MCF 10A (cell line): ENCODE measurements around the gene DNAJC16. TPM values are rescaled to one million over a fixed set of nuclear protein-coding genes. Genes with fewer than 3 reads are reported as not detected.
"Not testable (repeated sequence)": the region's sequence is repeated elsewhere in the genome, so short reads cannot be mapped to it uniquely, and the experiment has no call there.

ENCODE experiments used
- BruUV-seq: library from RNA; stranded (reverse); fragments of 400-500 nt; replicated peaks from 2 replicates; lab custom pipeline; 2021; lab: Mats Ljungman, UMichigan
- CTCF ChIA-PET: fragments of 300-600 bp; sonication (Branson Sonifier 250); formaldehyde crosslinking; extraction: SDS; loops from one replicate; lab custom pipeline; 2021; ENCODE audit warnings: antibody characterized with exemption, inconsistent platforms; lab: Yijun Ruan, JAX
- POLR2A ChIA-PET: fragments of 300-600, 350-650 bp; sonication (Branson Sonifier 250); formaldehyde crosslinking; extraction: SDS; loops from one replicate; lab custom pipeline; 2020; ENCODE audit warnings: antibody characterized with exemption, inconsistent platforms; lab: Yijun Ruan, JAX
- DNase-seq: peaks from one replicate; pipeline ENCODE4 v3.0.0-alpha.2; 2018; ENCODE audit not compliant: unreplicated experiment
- H3K27ac Mint-ChIP-seq: one replicate; pipeline ENCODE4 v1.8.0; 2022; ENCODE audit warnings: mild to moderate bottlenecking, low read depth, mixed read lengths; ENCODE audit not compliant: unreplicated experiment
- H3K27me3 Mint-ChIP-seq: one replicate; pipeline ENCODE4 v1.8.0; 2022; ENCODE audit warnings: mixed read lengths; ENCODE audit not compliant: insufficient read depth, unreplicated experiment
- H3K36me3 Mint-ChIP-seq: one replicate; pipeline ENCODE4 v1.8.0; 2022; ENCODE audit warnings: mild to moderate bottlenecking, moderate library complexity, mixed read lengths; ENCODE audit not compliant: insufficient read depth, unreplicated experiment
- H3K4me1 Mint-ChIP-seq: one replicate; pipeline ENCODE4 v1.8.0; 2022; ENCODE audit warnings: mixed read lengths; ENCODE audit not compliant: insufficient read depth, unreplicated experiment
- H3K4me3 Mint-ChIP-seq: one replicate; pipeline ENCODE4 v1.8.0; 2022; ENCODE audit warnings: mild to moderate bottlenecking, moderate library complexity, mixed read lengths; ENCODE audit not compliant: unreplicated experiment
- H3K9me3 Mint-ChIP-seq: one replicate; pipeline ENCODE4 v1.8.0; 2022; ENCODE audit warnings: mixed read lengths; ENCODE audit not compliant: unreplicated experiment
- intact Hi-C: fragments of 100-400 bp; cut with micrococcal nuclease; formaldehyde crosslinking; loops from 2 replicates; pipeline ENCODE4 v1.14.1; 2022
- total RNA-seq: library from RNA; stranded (reverse); gene quantifications from 2 replicates; pipeline ENCODE4 v1.2.3, GENCODE V29; 2022
- TF ChIP-seq, protein P1 (sequence below): fragments of 200-600 bp; IDR thresholded peaks from one replicate; pipeline ENCODE4 v1.8.0; 2022; ENCODE audit warnings: antibody characterized with exemption, mild to moderate bottlenecking; ENCODE audit not compliant: unreplicated experiment

The DNAJC16 gene
- total RNA-seq, 1 experiment from 2014 or later = 17.2 TPM

DNA sequence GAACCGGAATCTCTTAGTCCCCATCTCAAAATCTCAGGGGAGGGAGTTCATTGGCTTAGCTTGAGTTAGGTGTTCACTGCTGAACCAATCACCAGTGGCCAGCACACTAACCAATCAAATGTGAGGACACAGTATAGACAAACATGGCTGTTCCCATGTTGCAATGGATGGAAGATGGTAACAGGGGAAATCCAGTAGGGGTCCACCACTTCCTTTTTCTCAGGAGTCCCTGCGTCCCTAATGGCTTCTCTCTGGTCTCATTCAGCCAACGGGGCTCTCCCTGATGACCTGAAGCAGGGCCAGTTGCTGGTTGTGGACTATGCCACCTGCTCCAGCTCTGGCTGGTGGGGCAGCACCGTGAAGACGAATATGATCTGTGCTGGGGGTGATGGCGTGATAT is 41.0 kb upstream of the DNAJC16 start:
- ChIA-PET CTCF (no interaction called here), POLR2A (no interaction called here)
- BruUV-seq = no TSS peak
- Mint-ChIP-seq H3K4me3 (no peak overlapping the region), H3K36me3 (no peaks in the 10 kb centered on the region), H3K4me1 (no peaks in the 10 kb centered on the region), H3K9me3 (no peaks in the 10 kb centered on the region), H3K27ac (no peak overlapping the region), H3K27me3 (no peaks in the 10 kb centered on the region)
- TF ChIP-seq, protein P1, sequence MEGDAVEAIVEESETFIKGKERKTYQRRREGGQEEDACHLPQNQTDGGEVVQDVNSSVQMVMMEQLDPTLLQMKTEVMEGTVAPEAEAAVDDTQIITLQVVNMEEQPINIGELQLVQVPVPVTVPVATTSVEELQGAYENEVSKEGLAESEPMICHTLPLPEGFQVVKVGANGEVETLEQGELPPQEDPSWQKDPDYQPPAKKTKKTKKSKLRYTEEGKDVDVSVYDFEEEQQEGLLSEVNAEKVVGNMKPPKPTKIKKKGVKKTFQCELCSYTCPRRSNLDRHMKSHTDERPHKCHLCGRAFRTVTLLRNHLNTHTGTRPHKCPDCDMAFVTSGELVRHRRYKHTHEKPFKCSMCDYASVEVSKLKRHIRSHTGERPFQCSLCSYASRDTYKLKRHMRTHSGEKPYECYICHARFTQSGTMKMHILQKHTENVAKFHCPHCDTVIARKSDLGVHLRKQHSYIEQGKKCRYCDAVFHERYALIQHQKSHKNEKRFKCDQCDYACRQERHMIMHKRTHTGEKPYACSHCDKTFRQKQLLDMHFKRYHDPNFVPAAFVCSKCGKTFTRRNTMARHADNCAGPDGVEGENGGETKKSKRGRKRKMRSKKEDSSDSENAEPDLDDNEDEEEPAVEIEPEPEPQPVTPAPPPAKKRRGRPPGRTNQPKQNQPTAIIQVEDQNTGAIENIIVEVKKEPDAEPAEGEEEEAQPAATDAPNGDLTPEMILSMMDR = no peak
- intact Hi-C loops = no loop called here
- no peak for DNase-seq

- H3K36me3 Mint-ChIP-seq, H3K27ac Mint-ChIP-seq, H3K4me1 Mint-ChIP-seq, H3K4me3 Mint-ChIP-seq, POLR2A ChIA-PET, CTCF ChIA-PET, H3K27me3 Mint-ChIP-seq, DNase-seq, H3K9me3 Mint-ChIP-seq, BruUV-seq, intact Hi-C loops: not testable (repeated sequence)
Measured at GRCh38 chr1:15486844-15487610, 39.6 kb upstream of the DNAJC16 start.

- Mint-ChIP-seq H3K4me1 (no peaks in the 10 kb centered on the region), H3K9me3 (no peaks in the 10 kb centered on the region), H3K27me3 (no peaks in the 10 kb centered on the region), H3K27ac (no peak overlapping the region), H3K4me3 (no peak overlapping the region), H3K36me3 (peaks cover 4% of the 10 kb centered on the region)
- ChIA-PET CTCF (interaction anchor here (0.7 kb wide), 1 partner anchor 164 kb away, joined by 3 read pairs; no protein-coding TSS in a partner anchor), POLR2A (interaction anchor here (0.7 kb wide), 1 partner anchor 627 kb away, joined by 3 read pairs; no protein-coding TSS in a partner anchor)
- TF ChIP-seq, protein P1 = no peak
- intact Hi-C loops = no loop called here
- BruUV-seq = no TSS peak
- no peak for DNase-seq
Measured at GRCh38 chr1:15488371-15488770, 38.3 kb upstream of the DNAJC16 start.

GRCh38 chr1:15489052-15489736 is 37.5 kb upstream of the DNAJC16 start:
- TF ChIP-seq, protein P1 = no peak
- DNase-seq = no peak
- intact Hi-C loops = no loop called here
- ChIA-PET POLR2A (no interaction called here), CTCF (interaction anchor here (0.7 kb wide), 1 partner anchor 165 kb away, joined by 3 read pairs; no protein-coding TSS in a partner anchor)
- H3K4me3 Mint-ChIP-seq = no peak overlapping the region
- H3K27me3 Mint-ChIP-seq = no peaks in the 10 kb centered on the region
- peaks cover 4% of the 10 kb centered on the region for H3K36me3 Mint-ChIP-seq
- no peaks in the 10 kb centered on the region for H3K9me3 Mint-ChIP-seq
- no peaks in the 10 kb centered on the region for H3K4me1 Mint-ChIP-seq
- no TSS peak for BruUV-seq
- no peak overlapping the region for H3K27ac Mint-ChIP-seq

DNA sequence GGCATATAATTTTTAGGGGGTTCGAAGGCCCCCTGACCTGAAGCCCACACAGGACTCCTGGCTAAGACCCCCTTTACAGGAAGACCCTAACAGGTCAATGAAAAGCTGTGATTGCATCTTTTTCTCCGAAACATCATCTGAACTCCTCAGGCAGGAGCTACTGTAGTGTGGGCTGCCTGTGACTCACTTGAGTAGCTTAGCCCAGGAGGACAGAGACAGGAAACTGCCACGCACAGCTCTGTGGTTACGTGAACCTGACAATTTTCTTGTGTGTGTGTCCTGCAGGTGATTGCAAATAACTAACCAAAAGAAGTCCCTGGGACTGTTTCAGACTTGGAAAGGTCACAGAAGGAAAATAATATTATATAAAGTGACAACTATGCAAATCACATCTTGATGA is 35.6 kb upstream of the DNAJC16 start:
- ChIA-PET CTCF (interaction anchor here (0.8 kb wide), 1 partner anchor 463 kb away, joined by 3 read pairs; no protein-coding TSS in a partner anchor), POLR2A (interaction anchor here (0.6 kb wide), 1 partner anchor 36 kb away, joined by 3 read pairs; the partner anchor contains the start of gene DNAJC16)
- H3K9me3 Mint-ChIP-seq, H3K36me3 Mint-ChIP-seq, DNase-seq, intact Hi-C loops, BruUV-seq, H3K27me3 Mint-ChIP-seq, H3K27ac Mint-ChIP-seq, H3K4me1 Mint-ChIP-seq, H3K4me3 Mint-ChIP-seq: not testable (repeated sequence)
